ENCODE results near the gene UPK3BL2. TPM values are rescaled to one million over a fixed set of nuclear protein-coding genes. Genes with fewer than 3 reads are reported as not detected.
"Not testable (repeated sequence)": the region's sequence is repeated elsewhere in the genome, so short reads cannot be mapped to it uniquely, and the experiment has no call there.

Gene UPK3BL2, protein sequence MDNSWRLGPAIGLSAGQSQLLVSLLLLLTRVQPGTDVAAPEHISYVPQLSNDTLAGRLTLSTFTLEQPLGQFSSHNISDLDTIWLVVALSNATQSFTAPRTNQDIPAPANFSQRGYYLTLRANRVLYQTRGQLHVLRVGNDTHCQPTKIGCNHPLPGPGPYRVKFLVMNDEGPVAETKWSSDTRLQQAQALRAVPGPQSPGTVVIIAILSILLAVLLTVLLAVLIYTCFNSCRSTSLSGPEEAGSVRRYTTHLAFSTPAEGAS
- 6.2 TPM for polyA plus RNA-seq (2013, experiment 1 of 4)
- 5.9 TPM for polyA plus RNA-seq (2013, experiment 2 of 4)
- 4.3 TPM for polyA plus RNA-seq (2013, experiment 3 of 4)
- 5.0 TPM for polyA plus RNA-seq (2013, experiment 4 of 4)

DNA sequence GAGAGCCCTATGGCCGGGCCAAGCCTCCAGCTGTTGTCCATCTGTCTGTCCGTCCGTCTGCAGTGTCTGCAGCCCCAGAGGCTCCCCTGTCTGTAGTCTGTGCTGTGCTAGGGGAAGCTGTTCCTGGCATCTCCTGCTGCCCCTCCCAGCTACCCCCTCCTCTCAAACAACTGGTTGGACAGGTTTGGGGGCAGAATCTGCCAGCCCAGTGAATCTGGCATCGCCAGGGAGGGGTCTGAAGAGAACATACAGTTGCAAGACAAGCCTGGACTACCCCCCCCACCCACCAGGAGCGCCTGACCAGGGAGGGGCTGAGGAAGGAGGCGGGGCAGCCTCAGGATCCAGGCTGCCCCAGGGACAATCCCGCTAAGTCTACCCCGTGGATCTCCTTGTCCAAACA is at the start of gene UPK3BL2:
Gene UPK3BL2, minus strand, starts transcription at position 101 of the 400 bp plus-strand sequence. Its CDS starts 60 bp downstream, at position 41.
- not testable (repeated sequence) for H3K36me3 ChIP-seq (ENCODE audit: control insufficient read depth, insufficient read depth, low read length); H3K27ac ChIP-seq (ENCODE audit: insufficient read depth, low read depth, low read length, poor library complexity, severe bottlenecking); H3K27me3 ChIP-seq (ENCODE audit: control insufficient read depth, insufficient read depth, low read length, poor library complexity, severe bottlenecking); H3K4me3 ChIP-seq (ENCODE audit: insufficient read depth, low read depth, low read length); H3K9me3 ChIP-seq (ENCODE audit: control insufficient read depth, low read length); H3K4me1 ChIP-seq (ENCODE audit: control insufficient read depth, insufficient read depth, low read length)
- WGBS, 2 experiments, result no CpG with 5 or more reads among the region's 8 CpGs

DNA sequence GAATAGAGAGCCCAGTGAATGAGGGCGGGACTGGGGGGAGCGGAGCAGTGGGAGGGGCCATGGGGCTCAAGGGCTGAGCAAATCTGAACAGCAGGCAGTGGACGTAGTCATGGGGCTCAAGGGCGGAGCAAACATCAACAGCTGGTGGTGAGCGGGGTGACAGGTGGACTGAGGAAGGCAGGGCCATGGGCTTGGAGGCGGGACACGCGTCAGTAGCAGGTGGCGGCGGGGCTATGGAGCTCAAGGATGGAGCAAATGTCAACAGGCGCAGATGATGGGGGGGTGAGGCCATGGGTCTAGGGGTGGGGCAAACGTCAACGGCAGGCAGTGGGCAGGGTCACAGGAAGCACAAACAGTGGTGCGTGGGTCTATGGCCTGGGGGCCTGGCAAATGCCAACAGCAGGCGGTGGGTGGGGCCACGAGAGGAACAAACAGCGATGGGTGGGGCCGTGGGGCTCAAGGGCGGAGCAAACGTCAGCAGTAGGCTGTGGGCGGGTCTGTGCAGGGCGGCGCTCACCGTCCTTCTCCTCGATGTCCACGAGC is 49.1 kb upstream of the UPK3BL2 start:
- H3K27me3 ChIP-seq (ENCODE audit: control insufficient read depth, insufficient read depth, low read length, poor library complexity, severe bottlenecking); H3K36me3 ChIP-seq (ENCODE audit: control insufficient read depth, insufficient read depth, low read length); H3K9me3 ChIP-seq (ENCODE audit: control insufficient read depth, low read length); H3K27ac ChIP-seq (ENCODE audit: insufficient read depth, low read depth, low read length, poor library complexity, severe bottlenecking); H3K4me1 ChIP-seq (ENCODE audit: control insufficient read depth, insufficient read depth, low read length); H3K4me3 ChIP-seq (ENCODE audit: insufficient read depth, low read depth, low read length): not testable (repeated sequence)
- 42 to 43% methylated on average over 8 of the region's 26 CpGs for WGBS, 2 experiments

DNA sequence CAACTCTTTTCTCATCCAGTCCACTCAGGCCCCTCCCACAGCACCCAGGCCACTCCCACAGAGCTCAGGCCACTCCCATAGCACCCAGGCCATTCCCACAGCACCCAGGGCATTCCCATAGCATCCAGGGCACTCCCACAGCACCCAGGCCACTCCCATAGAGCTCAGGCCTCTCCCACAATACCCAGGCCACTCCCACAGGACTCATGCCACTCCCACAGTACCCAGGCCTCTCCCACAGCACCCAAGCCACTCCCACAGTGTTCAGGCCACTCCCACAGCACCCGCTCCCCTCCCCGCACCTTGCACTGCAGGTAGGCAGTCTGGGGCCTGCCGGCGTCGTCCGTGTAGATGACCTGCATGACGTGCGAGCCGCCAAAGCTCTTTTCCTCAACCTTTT is 46.4 kb upstream of the UPK3BL2 start:
- H3K4me1 ChIP-seq (ENCODE audit: control insufficient read depth, insufficient read depth, low read length); H3K27ac ChIP-seq (ENCODE audit: insufficient read depth, low read depth, low read length, poor library complexity, severe bottlenecking); H3K9me3 ChIP-seq (ENCODE audit: control insufficient read depth, low read length); H3K4me3 ChIP-seq (ENCODE audit: insufficient read depth, low read depth, low read length); H3K27me3 ChIP-seq (ENCODE audit: control insufficient read depth, insufficient read depth, low read length, poor library complexity, severe bottlenecking); H3K36me3 ChIP-seq (ENCODE audit: control insufficient read depth, insufficient read depth, low read length): not testable (repeated sequence)
- no CpG with 5 or more reads among the region's 9 CpGs for WGBS, 2 experiments

DNA sequence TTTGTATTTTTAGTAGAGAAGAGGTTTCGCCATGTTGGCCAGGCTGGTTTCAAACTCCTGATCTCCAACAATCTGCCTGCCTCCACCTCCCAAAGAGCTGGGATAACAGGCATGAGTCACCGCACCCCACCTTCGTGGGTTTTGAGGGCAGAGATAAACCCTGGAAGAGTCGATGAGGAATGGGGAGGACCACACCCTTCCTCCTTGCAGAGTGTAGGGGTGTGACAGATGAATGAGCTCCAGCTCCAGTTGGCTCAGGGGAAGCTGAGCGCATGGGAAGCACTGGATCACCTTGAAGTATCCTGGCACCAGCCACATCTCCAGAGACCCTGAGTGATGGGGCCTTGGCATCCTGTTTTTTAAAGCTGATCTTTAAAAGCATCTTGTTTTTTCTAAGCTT is 40.0 kb upstream of the UPK3BL2 start:
- not testable (repeated sequence) for H3K4me3 ChIP-seq (ENCODE audit: insufficient read depth, low read depth, low read length); H3K4me1 ChIP-seq (ENCODE audit: control insufficient read depth, insufficient read depth, low read length); H3K27ac ChIP-seq (ENCODE audit: insufficient read depth, low read depth, low read length, poor library complexity, severe bottlenecking); H3K27me3 ChIP-seq (ENCODE audit: control insufficient read depth, insufficient read depth, low read length, poor library complexity, severe bottlenecking); H3K36me3 ChIP-seq (ENCODE audit: control insufficient read depth, insufficient read depth, low read length); H3K9me3 ChIP-seq (ENCODE audit: control insufficient read depth, low read length)
- WGBS, 2 experiments, result no CpG with 5 or more reads among the region's 5 CpGs

DNA sequence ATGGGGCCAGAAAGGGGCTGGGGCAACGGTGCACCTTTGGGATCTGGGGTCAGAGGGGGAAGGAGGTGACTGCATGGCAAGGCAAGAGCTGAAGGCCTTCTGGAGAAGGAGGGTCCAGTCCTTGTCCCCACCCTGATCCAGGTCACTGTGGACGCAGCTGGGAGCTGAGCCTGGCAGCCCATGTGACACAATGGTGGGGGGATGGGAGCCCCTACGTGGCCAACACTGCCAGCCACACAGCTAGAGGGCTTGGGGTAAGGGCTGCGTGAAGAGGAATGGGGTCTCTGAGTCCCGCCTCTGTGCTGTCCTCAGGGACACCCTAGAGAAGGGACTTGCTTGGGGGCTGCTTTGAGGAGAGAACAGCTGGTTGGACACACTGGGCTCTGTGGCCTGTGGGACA is 38.2 kb upstream of the UPK3BL2 start:
- H3K9me3 ChIP-seq (ENCODE audit: control insufficient read depth, low read length); H3K4me3 ChIP-seq (ENCODE audit: insufficient read depth, low read depth, low read length); H3K4me1 ChIP-seq (ENCODE audit: control insufficient read depth, insufficient read depth, low read length); H3K27me3 ChIP-seq (ENCODE audit: control insufficient read depth, insufficient read depth, low read length, poor library complexity, severe bottlenecking); H3K27ac ChIP-seq (ENCODE audit: insufficient read depth, low read depth, low read length, poor library complexity, severe bottlenecking); H3K36me3 ChIP-seq (ENCODE audit: control insufficient read depth, insufficient read depth, low read length): not testable (repeated sequence)
- no CpG with 5 or more reads among the region's 5 CpGs for WGBS, 2 experiments

DNA sequence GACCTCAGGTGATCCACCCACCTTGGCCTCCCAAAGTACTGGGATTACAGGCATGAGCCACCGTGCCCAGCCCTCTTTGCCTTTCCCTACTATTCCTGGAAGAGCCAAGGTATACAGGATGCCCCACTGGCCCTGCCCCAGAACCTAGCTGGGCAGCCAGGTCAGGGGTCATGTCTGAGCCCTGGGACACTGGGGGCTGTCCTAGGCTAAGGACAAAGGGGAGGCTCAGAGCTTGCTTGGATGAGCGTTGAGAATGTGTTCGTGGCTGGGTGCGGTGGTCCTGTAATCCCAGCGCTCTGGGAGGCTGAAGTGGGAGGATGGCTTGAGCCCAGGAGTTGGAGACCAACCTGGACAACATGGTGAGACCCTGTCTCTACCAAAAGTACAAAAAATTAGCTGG is 35.0 kb upstream of the UPK3BL2 start:
- not testable (repeated sequence) for H3K9me3 ChIP-seq (ENCODE audit: control insufficient read depth, low read length); H3K27me3 ChIP-seq (ENCODE audit: control insufficient read depth, insufficient read depth, low read length, poor library complexity, severe bottlenecking); H3K4me3 ChIP-seq (ENCODE audit: insufficient read depth, low read depth, low read length); H3K36me3 ChIP-seq (ENCODE audit: control insufficient read depth, insufficient read depth, low read length); H3K4me1 ChIP-seq (ENCODE audit: control insufficient read depth, insufficient read depth, low read length); H3K27ac ChIP-seq (ENCODE audit: insufficient read depth, low read depth, low read length, poor library complexity, severe bottlenecking)
- 64% methylated on average over 2 of the region's 5 CpGs; no CpG with 5 or more reads in 1 of the 2 experiments for WGBS, 2 experiments

DNA sequence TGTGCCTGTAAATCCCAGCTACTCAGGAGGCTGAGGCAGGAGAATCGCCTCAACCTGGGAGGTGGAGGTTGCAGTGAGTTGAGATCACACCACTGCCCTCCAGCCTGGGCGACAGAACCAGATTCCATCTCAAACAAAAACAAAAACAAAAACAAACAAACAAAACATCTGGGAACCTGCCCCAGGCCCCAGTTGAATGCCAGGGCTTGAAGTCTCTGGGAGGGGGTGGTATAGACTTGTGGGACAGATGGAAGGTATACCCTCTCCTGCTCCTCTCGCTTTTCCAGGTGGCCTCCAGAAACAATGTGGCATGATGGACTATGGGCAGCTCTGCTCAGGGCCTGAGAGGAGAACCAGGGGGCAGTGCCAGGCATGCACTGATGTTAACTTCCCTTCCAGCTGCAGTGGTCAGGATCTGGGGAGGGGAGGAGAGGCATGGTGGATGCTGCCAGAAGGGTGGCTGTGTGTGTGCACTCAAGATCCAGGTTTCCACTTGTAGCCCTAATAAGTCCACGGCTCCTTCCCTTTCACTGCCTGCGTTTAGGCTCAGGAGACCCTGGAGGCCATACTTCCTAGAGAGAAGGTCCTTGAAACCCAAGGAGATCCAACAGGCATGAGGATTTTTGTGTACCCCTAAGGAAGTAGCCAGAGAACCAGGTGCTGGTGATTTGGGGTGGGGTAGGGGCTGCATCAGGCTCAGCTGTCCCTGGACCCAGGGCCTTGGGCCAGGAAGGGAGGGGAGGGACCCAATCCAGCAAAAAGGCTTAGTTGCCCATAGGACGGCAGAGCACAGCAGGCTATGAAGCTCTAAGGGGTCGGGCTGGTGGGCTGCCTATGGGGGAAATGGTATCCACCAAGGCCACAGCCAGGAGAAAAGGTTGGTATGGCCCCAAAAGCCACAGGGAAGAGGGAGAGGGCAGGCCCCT is 34.1 kb upstream of the UPK3BL2 start:
- H3K4me3 ChIP-seq (ENCODE audit: insufficient read depth, low read depth, low read length); H3K27me3 ChIP-seq (ENCODE audit: control insufficient read depth, insufficient read depth, low read length, poor library complexity, severe bottlenecking); H3K27ac ChIP-seq (ENCODE audit: insufficient read depth, low read depth, low read length, poor library complexity, severe bottlenecking); H3K4me1 ChIP-seq (ENCODE audit: control insufficient read depth, insufficient read depth, low read length); H3K9me3 ChIP-seq (ENCODE audit: control insufficient read depth, low read length); H3K36me3 ChIP-seq (ENCODE audit: control insufficient read depth, insufficient read depth, low read length): not testable (repeated sequence)
- WGBS, 2 experiments, result 83 to 86% methylated on average over 4 to 5 of the region's 7 CpGs

DNA sequence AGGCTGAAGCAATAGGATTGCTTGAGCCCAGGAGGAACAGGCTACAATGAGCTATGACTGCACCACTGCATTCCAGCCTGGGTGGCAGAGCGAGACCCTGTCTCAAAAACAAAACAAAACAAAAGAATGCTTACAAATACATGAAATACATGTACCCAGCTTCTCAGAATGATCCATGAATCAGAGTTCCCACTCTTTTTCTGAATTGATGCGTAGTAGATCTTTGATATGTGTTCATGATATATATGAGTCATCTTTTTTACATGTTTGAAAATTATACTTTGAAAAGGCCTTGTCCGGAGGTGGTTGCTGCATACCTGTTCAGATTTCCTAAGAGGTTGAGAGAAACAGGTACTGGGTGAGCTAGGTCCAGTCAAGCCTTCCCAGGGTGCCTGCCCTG is 32.9 kb upstream of the UPK3BL2 start:
- H3K4me3 ChIP-seq (ENCODE audit: insufficient read depth, low read depth, low read length); H3K4me1 ChIP-seq (ENCODE audit: control insufficient read depth, insufficient read depth, low read length); H3K9me3 ChIP-seq (ENCODE audit: control insufficient read depth, low read length); H3K27me3 ChIP-seq (ENCODE audit: control insufficient read depth, insufficient read depth, low read length, poor library complexity, severe bottlenecking); H3K36me3 ChIP-seq (ENCODE audit: control insufficient read depth, insufficient read depth, low read length); H3K27ac ChIP-seq (ENCODE audit: insufficient read depth, low read depth, low read length, poor library complexity, severe bottlenecking): not testable (repeated sequence)
- no CpG with 5 or more reads among the region's 3 CpGs for WGBS, 2 experiments

DNA sequence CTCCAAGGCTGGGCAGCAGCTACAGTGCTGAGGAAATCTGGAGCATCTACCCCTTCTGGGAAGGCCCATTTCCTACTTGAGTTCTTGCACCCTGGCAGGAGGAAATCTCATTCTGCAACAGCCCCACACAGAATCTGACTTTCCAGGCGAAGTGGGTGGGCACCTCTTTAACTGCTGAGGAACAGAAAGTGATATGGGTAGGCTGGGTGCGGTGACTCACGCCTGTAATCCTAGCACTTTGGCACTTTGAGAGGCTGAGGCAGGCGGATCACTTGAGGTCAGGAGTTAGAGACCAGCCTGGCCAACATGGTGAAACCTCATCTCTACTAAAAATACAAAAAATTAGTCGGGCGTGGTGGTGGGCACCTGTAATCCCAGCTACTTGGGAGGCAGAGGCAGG is 31.1 kb upstream of the UPK3BL2 start:
- not testable (repeated sequence) for H3K4me3 ChIP-seq (ENCODE audit: insufficient read depth, low read depth, low read length); H3K27ac ChIP-seq (ENCODE audit: insufficient read depth, low read depth, low read length, poor library complexity, severe bottlenecking)
- no CpG with 5 or more reads among the region's 6 CpGs for WGBS, 2 experiments

More for the DNA sequence above, 31.1 kb upstream of the UPK3BL2 start:
- H3K27me3 ChIP-seq (ENCODE audit: control insufficient read depth, insufficient read depth, low read length, poor library complexity, severe bottlenecking); H3K9me3 ChIP-seq (ENCODE audit: control insufficient read depth, low read length); H3K36me3 ChIP-seq (ENCODE audit: control insufficient read depth, insufficient read depth, low read length); H3K4me1 ChIP-seq (ENCODE audit: control insufficient read depth, insufficient read depth, low read length): not testable (repeated sequence)
